Activated CD4-positive, alpha-beta T cell treated with anti-CD3 and anti-CD28 coated beads, Interleukin-2, amount 50 U/mL, for 24 hours (primary cell): ENCODE data around the gene DNASE2B.
A peak's percentile ranks its signal among the peaks of the same experiment; 100 is the strongest.

Experiments
- DNase-seq, 2 donors: peaks; one replicate each; pipeline ENCODE4 v3.0.0-alpha.2; 2020; ENCODE audit warnings: low read depth in 1 of 2, low spot score in 1 of 2

DNASE2B gene, protein sequence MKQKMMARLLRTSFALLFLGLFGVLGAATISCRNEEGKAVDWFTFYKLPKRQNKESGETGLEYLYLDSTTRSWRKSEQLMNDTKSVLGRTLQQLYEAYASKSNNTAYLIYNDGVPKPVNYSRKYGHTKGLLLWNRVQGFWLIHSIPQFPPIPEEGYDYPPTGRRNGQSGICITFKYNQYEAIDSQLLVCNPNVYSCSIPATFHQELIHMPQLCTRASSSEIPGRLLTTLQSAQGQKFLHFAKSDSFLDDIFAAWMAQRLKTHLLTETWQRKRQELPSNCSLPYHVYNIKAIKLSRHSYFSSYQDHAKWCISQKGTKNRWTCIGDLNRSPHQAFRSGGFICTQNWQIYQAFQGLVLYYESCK

DNA sequence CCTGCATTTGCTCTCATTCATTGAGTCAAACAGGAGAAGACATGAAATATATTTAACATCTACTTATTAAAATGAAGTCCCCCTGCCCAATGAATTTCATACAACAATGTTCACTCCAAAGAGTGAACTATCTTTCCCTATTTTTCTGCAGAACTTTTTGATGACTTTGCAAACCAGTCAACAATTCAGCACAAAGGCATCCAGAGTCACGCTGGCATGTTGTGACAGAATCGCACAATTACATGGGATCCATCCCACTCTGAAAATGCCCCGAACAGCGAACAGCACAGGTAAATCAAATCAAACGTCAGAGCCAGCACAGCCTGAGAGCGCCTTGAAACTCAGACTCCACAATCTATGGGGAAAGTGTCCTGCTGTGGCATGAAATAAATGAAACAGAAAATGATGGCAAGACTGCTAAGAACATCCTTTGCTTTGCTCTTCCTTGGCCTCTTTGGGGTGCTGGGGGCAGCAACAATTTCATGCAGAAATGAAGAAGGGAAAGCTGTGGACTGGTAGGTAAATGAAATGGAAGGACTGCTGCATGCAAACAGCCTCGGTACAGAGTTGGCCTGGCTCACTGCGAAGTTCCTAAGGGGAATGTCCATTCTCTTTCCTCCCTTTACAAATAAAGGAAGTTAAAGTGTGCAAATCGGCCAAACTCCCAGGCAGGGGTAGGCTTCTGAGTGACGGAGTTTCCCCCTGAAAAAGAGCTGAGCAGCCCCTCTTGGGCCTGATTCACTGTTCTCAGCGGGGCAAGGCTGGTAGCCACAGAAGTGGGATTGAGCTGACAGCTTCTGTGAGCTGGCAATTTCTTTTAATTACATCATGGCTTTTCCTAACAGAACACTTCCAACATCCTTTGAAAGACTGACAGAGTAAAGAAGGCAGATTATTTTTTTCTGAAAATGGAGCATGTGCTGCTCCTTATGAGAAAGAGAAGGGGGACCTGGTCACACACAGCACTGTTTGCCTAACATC lies at the start of gene DNASE2B:
TSS of gene DNASE2B (plus strand) at position 310 of the 981 bp plus-strand sequence. CDS start at position 391, 81 bp downstream.
- no peak for DNase-seq

DNA sequence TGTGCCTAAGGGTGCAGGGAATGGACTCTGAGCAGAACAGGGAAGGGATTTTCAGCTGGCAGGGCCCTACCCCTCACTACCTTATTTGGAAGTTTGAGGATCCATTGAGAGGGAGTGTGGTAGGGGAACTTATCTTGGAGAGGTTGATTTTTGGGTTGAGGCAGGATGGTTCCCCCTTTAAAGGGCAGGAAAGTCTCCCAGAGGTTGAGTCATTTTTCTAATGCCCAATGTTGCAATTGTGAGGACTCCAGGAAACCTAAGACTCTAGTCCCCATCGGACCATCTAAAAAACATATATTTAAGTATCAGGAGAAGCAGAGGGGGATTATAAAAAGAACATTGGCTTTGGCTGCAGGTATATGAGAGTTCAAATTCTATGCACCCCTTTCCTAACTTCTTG lies 49.5 kb upstream of the DNASE2B start:
- DNase-seq, result no peak

DNA sequence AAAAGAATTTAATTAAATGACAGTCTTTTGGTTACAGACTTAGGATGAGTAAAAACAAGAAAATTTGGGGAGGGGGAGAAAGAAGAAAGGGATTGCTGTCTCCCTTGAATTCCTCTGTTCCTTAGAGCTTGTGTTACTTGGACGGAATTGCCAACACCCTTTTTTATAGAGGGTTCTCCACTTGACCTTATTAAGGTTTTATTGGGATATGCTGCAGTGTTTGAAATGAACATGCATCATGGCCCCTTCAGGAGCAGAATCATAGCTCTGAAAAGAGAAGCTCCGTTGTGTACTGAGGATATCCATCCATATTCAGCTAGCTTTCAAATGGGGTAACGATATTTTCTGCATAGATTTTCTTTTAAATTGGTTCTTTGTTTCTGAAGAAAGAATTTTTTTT lies 48.2 kb upstream of the DNASE2B start:
- DNase-seq, result no peak

DNA sequence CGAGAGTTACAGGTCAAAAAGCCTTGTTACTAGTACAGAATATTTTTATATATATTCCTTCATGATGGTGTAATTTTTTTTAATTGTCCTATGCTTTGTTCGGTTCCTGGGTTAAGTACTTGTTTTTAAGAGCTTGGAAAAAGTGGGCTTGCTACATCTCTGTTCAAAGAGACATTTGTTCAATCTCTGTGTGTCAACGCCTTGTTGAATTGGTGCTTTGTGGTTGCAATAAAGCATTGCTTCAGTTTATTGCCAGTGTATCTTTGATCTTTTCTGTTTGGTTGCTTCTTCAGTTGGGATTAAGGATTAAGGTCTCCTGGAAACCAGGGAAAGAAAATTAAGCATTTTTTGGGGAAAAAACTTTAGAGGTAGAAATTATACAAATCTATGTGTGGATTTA lies 47.7 kb upstream of the DNASE2B start:
- no peak for DNase-seq

DNA sequence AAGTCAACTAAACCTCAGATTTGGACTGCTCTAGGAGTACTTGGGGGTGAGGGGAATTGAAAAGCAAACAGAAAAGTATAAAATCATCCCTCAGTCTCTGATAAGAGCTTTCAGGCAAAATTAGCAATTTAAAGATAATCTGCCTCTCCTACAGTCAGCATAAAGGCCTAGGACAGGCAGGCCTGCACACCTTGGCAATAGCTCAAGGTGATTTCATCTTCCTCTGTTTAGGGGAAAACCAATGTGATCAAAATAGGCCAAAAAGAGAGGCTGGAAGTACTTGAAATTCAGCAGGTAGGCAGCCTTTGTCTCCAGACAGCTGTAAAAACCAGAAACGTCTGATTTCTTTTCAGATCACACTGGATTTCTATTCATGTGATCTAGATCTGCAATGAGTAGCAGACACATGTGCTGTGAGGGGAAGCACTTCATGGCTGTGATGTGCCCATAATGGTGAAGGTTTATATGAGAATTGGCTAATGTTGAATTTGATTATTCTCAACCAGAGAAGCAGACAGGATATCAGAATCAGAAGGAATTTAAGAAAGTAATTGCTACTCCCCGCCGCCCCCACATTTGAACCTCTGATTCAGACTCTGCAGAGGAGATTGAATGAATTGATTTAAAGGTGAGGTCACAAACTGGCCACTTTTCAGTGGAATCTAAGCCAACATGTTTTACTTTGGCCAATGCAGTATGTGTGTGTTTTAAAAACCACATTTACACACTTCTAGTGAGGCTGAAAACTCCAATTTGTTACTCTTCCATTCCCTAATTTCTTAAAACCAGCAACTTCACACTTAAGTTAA lies 45.8 kb upstream of the DNASE2B start:
- DNase-seq, result no peak

DNA sequence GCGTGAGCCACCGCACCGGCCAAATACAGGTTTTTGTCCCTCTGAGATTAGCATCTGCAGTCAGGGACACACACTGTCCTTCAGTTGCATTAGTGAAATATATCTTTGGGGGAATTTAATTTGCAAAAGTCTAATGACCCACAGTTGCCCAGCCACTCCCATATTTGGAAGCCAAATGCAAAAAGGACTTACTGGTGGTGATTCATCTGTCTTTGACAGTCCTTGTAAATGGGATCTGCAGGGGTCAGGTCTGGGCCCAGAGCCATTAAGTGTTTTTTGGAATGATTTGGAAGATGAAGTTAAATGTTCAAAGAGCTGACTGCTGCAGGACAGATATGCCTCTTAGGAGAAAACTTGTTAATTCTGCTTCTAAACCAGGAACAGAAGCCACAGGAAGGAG lies 44.6 kb upstream of the DNASE2B start:
- no peak for DNase-seq

DNA sequence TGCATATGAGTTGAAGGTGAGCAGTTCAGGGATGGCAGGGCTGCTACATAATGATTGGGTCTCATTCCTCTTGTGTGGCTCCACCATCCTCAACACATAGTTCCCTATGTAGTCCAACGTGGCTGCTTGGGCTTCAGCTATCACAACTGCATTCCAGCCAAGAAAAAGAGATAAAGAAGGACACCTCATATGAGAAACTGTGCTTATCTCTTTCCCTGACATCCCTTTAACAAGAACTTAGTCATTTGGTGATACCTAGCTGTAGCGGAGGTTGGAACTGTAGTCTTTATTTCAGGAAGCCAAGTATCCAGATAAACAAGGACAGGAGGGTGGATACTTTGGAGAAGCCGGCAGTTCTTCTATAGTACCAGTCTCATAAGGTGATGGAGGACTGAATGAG lies 42.7 kb upstream of the DNASE2B start:
- DNase-seq, result no peak

DNA sequence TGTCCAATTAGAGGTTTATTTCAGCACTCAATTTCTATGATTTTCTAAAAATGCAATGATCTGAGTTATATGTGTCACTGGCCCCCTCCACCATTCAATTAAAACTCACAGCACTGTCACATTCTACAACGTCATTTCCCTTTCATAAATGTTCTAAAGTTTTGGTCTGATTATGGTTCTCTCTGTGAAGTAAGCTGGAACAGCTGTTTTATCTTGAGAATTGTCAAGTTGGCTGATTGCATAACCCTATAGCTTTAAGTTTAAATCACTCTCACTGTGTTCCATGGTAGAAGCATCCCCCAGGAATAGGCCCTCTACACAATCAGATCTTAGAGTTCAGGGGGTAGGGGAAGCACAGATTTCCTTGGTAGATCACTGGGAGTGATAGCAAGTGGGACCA lies 41.4 kb upstream of the DNASE2B start:
- no peak for DNase-seq

DNA sequence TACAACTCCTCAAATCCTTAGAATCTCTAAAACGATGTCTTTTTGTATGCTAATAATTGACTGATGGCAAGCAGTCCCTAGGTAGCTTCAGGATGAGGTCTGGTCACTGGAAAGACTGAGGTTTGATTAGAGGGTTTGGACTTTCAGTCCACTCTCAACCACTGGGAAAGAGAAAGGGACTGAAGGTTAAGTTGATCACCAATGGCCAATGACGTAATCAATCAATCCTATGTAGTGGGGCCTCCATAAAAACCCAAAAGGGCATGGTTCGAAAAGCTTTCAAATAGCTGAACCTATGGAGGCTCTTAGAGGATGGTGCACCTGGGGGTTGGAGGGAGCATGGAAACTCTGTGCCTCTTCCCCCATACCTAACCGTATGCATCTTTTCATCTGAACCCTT lies 39.6 kb upstream of the DNASE2B start:
- no peak for DNase-seq

DNA sequence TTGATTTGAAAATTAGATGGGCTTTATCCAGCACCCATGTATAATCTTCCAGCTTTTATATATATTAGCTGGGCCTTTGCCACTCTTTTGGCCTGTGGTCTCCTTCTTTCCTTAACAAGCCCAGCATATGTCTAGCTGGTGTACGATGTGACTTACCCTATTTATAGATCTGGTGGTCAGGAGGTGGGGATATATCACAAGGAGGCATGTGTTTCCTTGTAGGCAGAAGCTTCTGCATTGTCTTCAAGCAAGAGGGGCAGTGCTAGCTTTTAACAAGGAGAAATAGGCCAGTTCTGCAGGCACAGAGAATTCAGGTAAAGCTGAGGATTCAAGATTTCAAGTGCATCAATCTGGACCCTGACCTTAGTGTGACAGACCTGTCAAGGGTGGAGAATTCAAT lies 38.0 kb upstream of the DNASE2B start:
- no peak for DNase-seq

DNA sequence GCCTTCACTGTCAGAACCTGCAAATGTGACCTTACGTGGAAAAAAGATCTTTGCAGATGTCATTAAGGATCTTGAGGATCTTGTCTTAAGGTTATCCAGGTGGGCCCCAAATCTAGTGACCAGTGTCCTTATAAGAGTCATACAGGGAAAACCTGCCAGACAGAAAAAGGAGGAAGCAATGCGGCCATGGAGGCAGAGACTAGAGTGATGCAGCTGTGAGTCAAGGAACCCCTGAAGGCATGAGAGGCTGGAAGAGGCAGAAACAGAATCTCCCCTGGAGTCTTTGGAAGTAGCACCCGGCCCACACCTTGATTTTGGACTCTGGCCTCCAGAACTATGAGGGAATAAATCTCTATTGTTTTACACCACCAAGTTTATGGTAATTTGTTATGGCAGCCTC lies 36.5 kb upstream of the DNASE2B start:
- DNase-seq, result no peak

DNA sequence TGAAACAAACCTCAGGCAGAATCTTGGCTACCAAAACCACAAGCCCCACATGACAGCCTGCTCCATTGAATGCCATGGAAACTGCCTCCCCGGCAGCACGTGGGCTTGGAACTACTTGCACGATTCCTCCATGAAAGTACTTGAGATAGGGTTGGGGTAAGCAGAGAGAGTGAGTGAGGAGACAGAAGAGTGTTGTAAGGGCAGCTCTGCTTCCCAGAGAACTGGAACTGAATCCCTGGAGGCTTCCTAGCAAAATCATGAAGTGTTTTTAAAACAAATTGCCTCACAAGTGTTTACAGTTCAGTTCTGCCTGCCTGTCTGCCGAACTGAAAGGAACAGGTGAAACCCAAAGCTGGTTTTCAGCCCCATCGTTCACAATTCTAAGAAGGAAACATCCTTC lies 35.3 kb upstream of the DNASE2B start:
- no peak for DNase-seq

DNA sequence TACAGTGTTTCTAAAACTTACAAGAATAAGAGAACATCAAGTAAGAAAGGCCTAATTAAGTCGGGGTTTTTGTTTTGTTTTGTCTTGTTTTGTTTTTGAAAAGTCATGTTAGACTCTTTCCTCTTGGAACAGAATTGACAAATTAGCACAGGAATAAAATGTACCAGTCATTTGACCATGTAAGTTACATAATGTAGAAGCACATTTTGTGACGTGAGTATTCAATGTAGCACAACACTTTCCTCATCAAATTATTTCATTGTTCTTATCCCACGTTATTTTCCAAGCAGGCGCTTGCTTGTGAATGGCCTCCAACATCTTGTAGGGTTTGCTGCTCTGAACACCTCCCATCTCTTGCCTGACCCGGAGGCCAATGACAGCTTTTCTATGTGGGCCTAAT lies 34.7 kb upstream of the DNASE2B start:
- DNase-seq, result no peak

DNA sequence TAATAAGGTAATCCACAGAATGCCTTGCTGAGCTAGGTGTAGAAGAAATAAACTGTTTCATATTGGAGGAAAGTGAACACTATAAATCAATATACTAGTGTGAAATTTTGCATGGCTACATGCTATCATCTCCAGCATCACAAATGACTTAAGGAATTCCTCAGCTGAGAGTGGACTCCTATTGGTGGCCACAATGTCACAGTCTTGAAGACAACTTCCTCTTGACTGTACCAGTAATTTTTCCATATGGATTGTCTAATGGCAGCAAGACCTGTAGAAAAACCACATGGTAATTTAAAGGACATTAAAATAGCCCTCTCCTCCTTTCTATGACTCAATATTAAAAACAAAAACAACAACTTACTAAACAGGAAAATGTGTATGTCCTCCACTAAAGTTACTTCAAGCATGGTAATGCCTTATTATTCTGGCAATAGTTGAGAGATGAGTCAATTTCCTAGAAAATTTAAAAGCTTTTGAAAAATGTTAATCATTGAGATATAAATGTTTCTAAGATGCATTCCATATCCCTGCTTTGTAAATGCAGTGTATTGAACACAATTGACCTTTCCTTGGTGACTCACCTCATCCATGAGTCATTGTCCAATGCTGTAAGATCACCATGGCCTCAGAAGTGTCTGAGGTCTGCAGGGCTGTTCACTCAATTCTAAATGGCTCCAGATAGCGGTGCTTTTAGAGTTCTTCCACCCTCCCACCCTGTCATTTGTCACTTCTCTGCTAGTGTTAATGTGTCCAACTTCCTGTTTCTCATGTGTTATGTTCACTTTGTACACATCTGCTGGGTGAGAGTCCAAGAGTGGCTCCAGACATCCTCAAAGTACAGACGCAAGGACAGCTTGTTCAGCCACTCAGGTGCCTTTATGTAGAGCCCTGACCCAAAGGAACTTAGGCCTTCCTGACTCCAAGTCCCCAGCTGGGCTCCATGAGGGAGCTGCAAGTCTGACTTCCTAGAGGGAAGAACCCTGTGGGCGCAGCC lies 32.8 kb upstream of the DNASE2B start:
- peak in 1 of 2 donors; percentile 4 for DNase-seq

DNA sequence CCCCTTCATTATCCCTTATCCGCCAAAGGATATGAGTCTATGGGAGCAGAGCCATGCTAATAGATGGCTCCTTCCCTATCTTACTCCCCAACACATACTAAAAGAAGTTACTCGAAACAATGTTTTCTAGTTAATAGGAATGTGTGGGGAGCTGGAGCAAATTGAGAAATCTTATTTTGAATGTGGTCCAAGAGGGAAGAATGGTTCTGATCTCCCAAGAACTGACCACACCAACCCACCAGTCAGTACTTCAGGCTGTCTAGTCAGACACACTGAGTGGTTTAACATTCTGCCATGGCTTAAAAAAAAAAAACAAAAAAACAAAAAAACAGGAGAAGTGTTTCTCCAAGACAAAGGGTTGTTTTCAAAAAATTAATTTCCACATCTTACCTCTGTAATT lies 31.5 kb upstream of the DNASE2B start:
- DNase-seq, result no peak

DNA sequence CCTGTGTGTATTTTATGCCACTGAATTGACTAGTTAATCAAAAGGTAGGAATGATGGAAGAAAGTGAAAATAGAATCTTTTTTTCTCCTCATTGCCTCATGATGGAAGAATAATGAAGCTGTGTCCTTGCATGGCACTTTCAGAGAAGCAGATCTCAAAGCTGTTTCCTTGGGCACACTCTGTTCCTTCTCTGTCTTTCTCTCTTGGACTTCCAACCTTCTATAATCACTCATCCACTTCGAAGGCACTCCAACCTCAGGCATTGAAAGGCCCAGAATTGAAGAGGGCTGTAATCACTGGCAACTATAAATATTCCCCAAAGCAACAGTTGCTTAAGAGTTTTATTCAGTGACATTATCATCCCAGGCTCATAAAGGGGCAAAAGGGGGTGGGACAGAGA lies 31.1 kb upstream of the DNASE2B start:
- no peak for DNase-seq

DNA sequence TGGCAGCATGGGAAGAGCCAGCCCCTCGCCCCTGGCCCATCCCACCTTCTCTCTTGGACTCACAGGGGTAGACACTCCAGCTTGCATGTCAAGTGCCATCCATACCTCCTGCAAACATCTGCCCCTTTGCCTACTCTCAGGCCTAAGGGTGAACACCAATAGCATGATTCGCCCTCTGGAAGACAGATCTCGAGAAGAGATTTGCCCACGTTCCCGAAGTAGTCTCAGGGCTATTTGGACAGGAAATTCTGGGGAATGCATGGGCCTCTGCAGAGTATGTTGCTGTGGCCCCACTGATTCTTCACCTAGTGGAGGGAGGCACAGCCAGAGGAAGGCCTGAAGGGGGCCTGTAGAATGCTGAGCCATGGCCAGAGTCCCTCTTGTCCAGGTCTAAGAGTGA lies 29.8 kb upstream of the DNASE2B start:
- DNase-seq, result no peak

DNA sequence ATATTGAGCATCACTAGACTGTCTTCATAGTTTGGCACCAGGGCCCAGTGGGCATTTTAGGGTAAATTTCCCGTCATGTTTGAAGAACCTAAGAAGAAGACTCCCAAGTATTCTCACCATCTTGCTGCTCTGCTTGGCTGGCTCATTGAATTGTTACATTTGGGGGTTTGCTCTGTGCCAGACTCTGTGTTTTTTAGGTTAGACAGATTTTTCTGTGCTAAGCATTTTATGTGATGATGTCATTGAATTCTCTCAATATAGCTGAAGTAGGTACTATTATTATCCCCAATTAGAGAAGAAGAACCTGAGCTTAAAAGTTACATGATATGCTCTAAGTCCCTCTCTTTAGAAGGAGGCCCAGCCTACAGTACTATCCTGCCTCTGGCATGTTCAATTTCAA lies 28.0 kb upstream of the DNASE2B start:
- no peak for DNase-seq

DNA sequence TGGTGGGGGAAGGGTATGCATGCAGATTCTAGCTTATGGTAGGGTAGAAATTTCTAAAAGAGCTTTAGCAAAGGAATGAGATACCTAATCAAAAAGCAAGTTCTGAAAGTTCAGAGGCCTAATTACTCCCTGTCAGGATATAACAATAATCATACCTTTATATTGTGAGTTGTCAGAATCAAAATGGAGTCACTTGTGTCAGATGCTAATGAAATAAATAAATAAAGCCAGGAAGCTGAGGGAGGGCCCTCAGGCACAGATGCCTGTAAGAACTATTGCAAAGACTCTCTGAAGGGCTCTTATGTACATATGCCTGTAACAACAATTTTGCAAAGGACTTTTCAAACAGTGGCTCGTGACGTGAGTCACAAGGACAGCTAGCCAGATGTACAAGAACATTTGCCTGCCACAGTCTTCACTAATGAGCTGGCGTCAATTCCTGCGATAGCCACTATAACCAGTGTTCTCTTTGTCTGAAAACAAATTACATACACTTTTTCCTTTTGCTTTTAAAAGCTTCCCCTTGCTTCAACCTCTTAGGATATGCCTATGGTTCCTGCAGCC lies 27.4 kb upstream of the DNASE2B start:
- no peak for DNase-seq
